ENCODE results near the gene INPP5A.

INPP5A gene

DNA sequence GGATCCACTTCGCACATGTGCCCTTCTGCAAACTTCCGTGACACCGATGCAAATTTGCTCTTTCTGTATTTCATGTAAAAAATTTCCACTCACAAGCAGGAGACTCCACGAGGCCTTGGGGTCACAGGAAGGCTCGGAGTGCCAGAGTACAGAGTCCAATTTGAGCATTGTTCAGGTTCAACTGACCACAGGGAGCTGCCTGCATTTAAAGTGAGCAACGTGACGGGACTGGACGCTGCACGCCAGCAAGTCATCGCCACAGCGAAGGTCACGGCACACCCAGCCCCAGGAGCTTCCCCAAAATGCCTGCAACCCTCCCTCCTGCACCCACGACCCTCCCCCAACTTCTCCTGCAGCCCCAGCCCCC is 289.8 kb downstream of the INPP5A start:
- Mint-ChIP-seq H3K27ac (no peak overlapping the region), H3K9me3 (no peaks in the 10 kb centered on the region), H3K36me3 (no peaks in the 10 kb centered on the region), H3K27me3 (no peaks in the 10 kb centered on the region), H3K4me3 (no peak overlapping the region), H3K4me1 (no peaks in the 10 kb centered on the region)

DNA sequence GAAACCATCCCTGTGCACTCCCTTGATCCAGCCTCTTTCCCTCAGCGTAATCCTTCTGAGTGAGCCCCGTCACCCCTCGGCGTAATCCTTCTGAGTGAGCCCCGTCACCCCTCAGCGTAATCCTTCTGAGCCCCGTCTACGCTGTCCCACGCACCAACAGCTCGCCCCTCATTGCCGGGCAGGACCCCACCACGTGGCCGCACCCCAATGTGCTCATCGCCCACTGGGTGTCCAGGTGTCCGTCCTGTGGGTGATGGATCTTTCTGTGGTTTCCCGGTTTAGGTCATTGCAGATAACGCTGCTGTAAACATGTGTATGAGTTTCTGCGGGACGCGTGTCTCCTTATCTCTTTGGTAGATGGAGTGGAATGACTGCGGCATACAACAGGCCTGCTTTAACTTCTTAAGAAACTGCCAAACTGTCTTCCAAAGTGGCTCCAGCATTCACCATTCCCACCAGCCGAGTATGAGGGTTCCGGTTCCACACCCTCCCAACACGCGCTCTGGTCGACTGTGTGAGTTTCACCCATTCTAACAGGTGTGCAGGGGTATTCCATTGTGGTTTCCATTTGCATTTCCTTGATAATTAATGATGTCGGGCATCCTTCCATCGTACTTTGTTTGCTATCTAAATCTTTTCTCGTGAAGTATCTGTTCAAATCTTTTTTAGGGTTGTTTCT is 290.4 kb downstream of the INPP5A start:
- H3K27ac Mint-ChIP-seq = peak overlapping the region; percentile 51
- no peaks in the 10 kb centered on the region for H3K4me1 Mint-ChIP-seq

DNA sequence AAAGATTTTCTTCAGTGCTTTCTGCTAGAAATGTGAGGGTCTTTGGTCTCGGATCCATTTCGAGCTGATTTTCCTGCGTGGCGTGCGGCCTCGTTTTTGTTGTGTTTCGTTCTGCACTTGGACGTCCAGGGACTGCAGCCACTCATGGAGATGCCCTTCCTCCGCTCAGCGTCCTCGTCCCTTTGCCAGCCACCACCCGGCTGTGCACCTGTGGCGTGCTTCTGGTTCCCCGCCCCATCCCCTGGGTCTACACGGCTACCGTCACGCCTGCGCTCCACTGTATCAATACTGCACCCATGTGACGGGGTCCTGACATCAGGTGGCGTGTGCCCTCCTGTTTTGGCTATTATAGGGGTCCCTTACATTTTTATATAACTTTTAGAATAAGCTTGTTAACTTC is 291.1 kb downstream of the INPP5A start:
- Mint-ChIP-seq H3K36me3 (no peaks in the 10 kb centered on the region), H3K27ac (no peak overlapping the region), H3K4me1 (no peaks in the 10 kb centered on the region)

More for the DNA sequence above, 290.4 kb downstream of the INPP5A start:
- Mint-ChIP-seq H3K4me3 (no peak overlapping the region), H3K36me3 (no peaks in the 10 kb centered on the region), H3K27me3 (no peaks in the 10 kb centered on the region), H3K9me3 (no peaks in the 10 kb centered on the region)

DNA sequence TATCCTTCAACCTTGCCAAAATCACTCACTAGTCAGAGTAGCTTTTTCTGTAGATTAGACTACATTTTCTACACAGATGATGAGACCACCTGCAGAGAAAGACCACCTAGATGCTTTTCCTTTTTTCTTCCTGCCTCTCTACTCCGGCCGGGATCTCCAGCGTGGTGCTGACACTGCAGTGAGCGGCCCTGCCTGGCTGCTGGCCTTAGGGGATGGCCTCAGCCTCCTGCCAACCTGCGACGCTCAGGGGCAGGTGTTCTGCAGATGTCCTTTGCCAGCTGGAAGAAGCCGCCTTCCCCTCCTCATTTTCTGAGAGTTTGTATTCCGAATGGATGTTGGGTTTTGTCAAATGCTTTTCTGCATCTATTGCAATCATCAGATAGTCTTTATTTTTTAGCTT is 291.8 kb downstream of the INPP5A start:
- H3K9me3 Mint-ChIP-seq = no peaks in the 10 kb centered on the region
- no peaks in the 10 kb centered on the region for H3K27me3 Mint-ChIP-seq
- no peaks in the 10 kb centered on the region for H3K36me3 Mint-ChIP-seq
- no peaks in the 10 kb centered on the region for H3K4me1 Mint-ChIP-seq
- H3K27ac Mint-ChIP-seq = no peak overlapping the region
- no peak overlapping the region for H3K4me3 Mint-ChIP-seq

More for the DNA sequence above, 291.1 kb downstream of the INPP5A start:
- H3K27me3 Mint-ChIP-seq = no peaks in the 10 kb centered on the region
- H3K4me3 Mint-ChIP-seq = no peak overlapping the region
- no peaks in the 10 kb centered on the region for H3K9me3 Mint-ChIP-seq

DNA sequence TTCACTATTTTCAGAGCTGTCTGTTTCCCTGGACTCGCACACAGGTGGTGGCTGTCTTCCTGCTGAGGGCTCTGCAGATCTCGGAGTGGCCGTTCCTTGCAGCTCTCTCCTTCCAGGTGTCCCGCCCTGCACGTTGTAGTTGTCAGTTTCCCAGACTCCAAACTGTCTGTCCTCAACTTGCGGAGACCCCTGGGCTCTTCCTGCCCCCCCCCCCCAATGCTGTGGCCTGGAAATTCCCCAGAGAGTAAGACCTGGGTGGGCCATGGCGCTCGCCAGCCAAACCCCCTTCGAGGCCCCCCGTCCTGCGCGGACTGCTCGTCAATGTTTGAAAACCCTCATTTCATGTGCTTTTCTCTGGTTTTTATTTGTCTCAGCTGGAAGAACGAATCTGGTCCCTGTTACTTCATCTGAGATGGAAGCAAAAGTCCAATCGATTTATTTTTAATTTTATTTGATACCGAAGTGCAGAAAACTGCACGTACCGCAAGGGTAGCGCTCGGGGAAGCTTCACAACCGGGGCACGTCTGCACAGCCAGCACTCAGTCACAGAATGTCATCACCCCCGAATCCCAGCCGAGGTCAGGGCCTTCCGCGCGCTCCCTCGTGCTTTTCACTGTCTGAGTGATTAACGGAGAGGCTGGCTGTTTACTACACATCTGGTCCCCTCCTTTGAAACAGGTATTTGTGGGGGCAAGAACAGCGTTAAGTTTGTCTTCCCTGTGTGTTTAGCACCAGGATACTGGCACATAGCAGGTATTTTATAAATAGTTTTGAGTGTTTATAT is 294.8 kb downstream of the INPP5A start:
- no peak overlapping the region for H3K27ac Mint-ChIP-seq
- H3K4me1 Mint-ChIP-seq = peaks cover 4% of the 10 kb centered on the region
- H3K36me3 Mint-ChIP-seq = no peaks in the 10 kb centered on the region
- no peaks in the 10 kb centered on the region for H3K9me3 Mint-ChIP-seq
- no peak overlapping the region for H3K4me3 Mint-ChIP-seq
- H3K27me3 Mint-ChIP-seq = no peaks in the 10 kb centered on the region
